HepG2 (cell line): ENCODE data around the gene CMA1. TPM values are rescaled to one million over a fixed set of nuclear protein-coding genes. Genes with fewer than 3 reads are reported as not detected.

Experiments used
- ATAC-seq: fragments of 200-7000 bp; cut with Tn5 transposase; 3 replicates; pipeline ENCODE4 v1.9.1; 2020; ENCODE audit warnings: mild to moderate bottlenecking, moderate library complexity
- BruUV-seq: library from RNA; stranded (reverse); fragments of 400-500 nt; replicated peaks from 2 replicates; lab custom pipeline; 2021; lab: Mats Ljungman, UMichigan
- CTCF ChIA-PET: fragments of 300-600 bp; formaldehyde crosslinking; extraction: SDS; loops from one replicate; lab custom pipeline; 2021; ENCODE audit warnings: low total read pairs, inconsistent platforms, low intra/inter-chr PET ratio; lab: Yijun Ruan, JAX
- POLR2A ChIA-PET: fragments of 350-600 bp; sonication (Branson Sonifier 250); formaldehyde crosslinking; loops from one replicate; lab custom pipeline; 2020; ENCODE audit warnings: antibody characterized with exemption, inconsistent platforms; lab: Yijun Ruan, JAX
- DNase-seq: peaks from one replicate; pipeline ENCODE4 v3.0.0-alpha.2; 2015; ENCODE audit warnings: low spot score
- FAIRE-seq: peaks from 3 replicates; lab custom pipeline; 2011; peaks lifted over from hg19 to GRCh38; lab: Jason Lieb, UNC
- H2AFZ ChIP-seq: one replicate; pipeline ENCODE4 v1.6.1; 2011; ENCODE audit warnings: low read length, inconsistent platforms
- H3K27ac ChIP-seq: fragments of 300-600 bp; 3 replicates; pipeline ENCODE4 v1.8.0; 2011; ENCODE audit warnings: mixed run types, mild to moderate bottlenecking, mixed read lengths, low read length, inconsistent platforms; ENCODE audit not compliant: insufficient read depth; ENCODE audit errors: extremely low read length
- H3K27me3 ChIP-seq, 2 experiments: fragments of 200-600 bp in 1 of 2; 2 replicates in 1 of 2; 3 replicates in 1 of 2; pipeline versions ENCODE4 v1.6.0 to v1.8.0; 2011; ENCODE audit warnings: low read length in 2 of 2, mild to moderate bottlenecking in 2 of 2, moderate library complexity in 2 of 2, inconsistent platforms in 1 of 2; ENCODE audit not compliant: insufficient read depth in 2 of 2, control insufficient read depth in 1 of 2
- H3K36me3 ChIP-seq, 2 experiments: fragments of 200-600 bp in 1 of 2; replicated peaks in 1 of 2; 2 replicates in 1 of 2; 3 replicates in 1 of 2; pipeline versions ENCODE4 v1.5.1 to v1.8.0; 2011; ENCODE audit warnings: low read length in 2 of 2, inconsistent platforms in 1 of 2; ENCODE audit not compliant: insufficient read depth in 2 of 2, control insufficient read depth in 1 of 2
- H3K4me1 ChIP-seq: 2 replicates; pipeline ENCODE4 v1.5.1; 2012; ENCODE audit warnings: low read length, inconsistent platforms; ENCODE audit not compliant: insufficient read depth
- H3K4me2 ChIP-seq: 2 replicates; pipeline ENCODE4 v1.6.0; 2011; ENCODE audit warnings: low read depth, low read length, inconsistent platforms
- H3K4me3 ChIP-seq, 3 experiments: fragments of 200-600 bp in 1 of 3; sonication (generic), shearing (Covaris generic) in 1 of 3; replicated peaks in 1 of 3; 2 replicates each; pipeline ENCODE4 v1.5.1; 2011 to 2016; ENCODE audit warnings: low read length in 3 of 3, inconsistent platforms in 2 of 3, low read depth in 2 of 3, mild to moderate bottlenecking in 2 of 3, control low read depth in 1 of 3, mixed read lengths in 1 of 3; ENCODE audit not compliant: insufficient read depth in 1 of 3
- H3K79me2 ChIP-seq: one replicate; pipeline ENCODE4 v1.6.1; 2011; ENCODE audit warnings: low read length, inconsistent platforms; ENCODE audit not compliant: insufficient read depth
- H3K9ac ChIP-seq: 2 replicates; pipeline ENCODE4 v1.6.0; 2011; ENCODE audit warnings: mild to moderate bottlenecking, low read depth, low read length, inconsistent platforms; ENCODE audit not compliant: insufficient read depth
- H3K9me3 ChIP-seq: 2 replicates; pipeline ENCODE4 v1.5.1; 2012; ENCODE audit warnings: mild to moderate bottlenecking, low read length
- H4K20me1 ChIP-seq: 2 replicates; pipeline ENCODE4 v1.6.0; 2011; ENCODE audit warnings: inconsistent platforms, mild to moderate bottlenecking, low read length, moderate library complexity; ENCODE audit not compliant: insufficient read depth
- AKNA ChIP-seq: sonication (generic); formaldehyde crosslinking; IDR thresholded peaks from 2 replicates; pipeline ENCODE4 v1.4.0; 2020; ENCODE audit warnings: missing genetic modification reagents, borderline replicate concordance
- CREM ChIP-seq, 2 experiments: sonication (generic) in 1 of 2; formaldehyde crosslinking in 1 of 2; IDR thresholded peaks; 2 replicates each; pipeline versions ENCODE4 v1.4.0 to v1.6.1; 2016 to 2020; ENCODE audit warnings: antibody characterized with exemption in 1 of 2, mild to moderate bottlenecking in 1 of 2, missing genetic modification reagents in 1 of 2
- FOXK2 ChIP-seq: fragments of 450-650 bp; IDR thresholded peaks from 2 replicates; pipeline ENCODE4 v1.6.1; 2016
- GPBP1L1 ChIP-seq: sonication (generic); formaldehyde crosslinking; IDR thresholded peaks from 2 replicates; pipeline ENCODE4 v1.5.0; 2020; ENCODE audit warnings: mild to moderate bottlenecking, missing genetic modification reagents
- NR1H2 ChIP-seq: sonication (generic); formaldehyde crosslinking; IDR thresholded peaks from 2 replicates; pipeline ENCODE4 v1.8.1; 2022; ENCODE audit warnings: low read depth, missing genetic modification reagents, borderline replicate concordance
- RBM22 ChIP-seq: fragments of 200-400 bp; formaldehyde crosslinking; optimal IDR thresholded peaks from 2 replicates; pipeline ENCODE3; 2017; ENCODE audit warnings: mild to moderate bottlenecking, low read length, moderate library complexity
- SOX6 ChIP-seq, 2 experiments: fragments of 450-650 bp in 1 of 2; sonication (generic) in 1 of 2; formaldehyde crosslinking in 1 of 2; IDR thresholded peaks; 2 replicates each; pipeline versions ENCODE4 v1.4.0 to v1.6.1; 2017 to 2020; ENCODE audit warnings: antibody characterized with exemption in 1 of 2, mild to moderate bottlenecking in 1 of 2, missing genetic modification reagents in 1 of 2
- ZNF576 ChIP-seq: sonication (generic); formaldehyde crosslinking; IDR thresholded peaks from 2 replicates; pipeline ENCODE4 v1.4.0; 2020; ENCODE audit warnings: mild to moderate bottlenecking, missing genetic modification reagents
- WGBS: methylation state at CpG from one replicate; pipeline ENCODE4 v1.1.6; 2017; ENCODE audit warnings: low lambda C conversion rate; 5-methylcytosine and 5-hydroxymethylcytosine counted together
- in situ Hi-C: cut with HindIII; loops from 2 replicates; pipeline ENCODE4 v1.10.0; 2017; ENCODE audit warnings: low pct_unique_long_range_greater_than_20kb; ENCODE audit not compliant: extremely low pct_ligation_motif_present
- intact Hi-C: fragments of 100-400 bp; cut with micrococcal nuclease; formaldehyde crosslinking; loops from one replicate; pipeline ENCODE4 v1.10.0; 2022; ENCODE audit not compliant: unreplicated experiment
- polyA plus RNA-seq, 8 experiments: library from polyadenylated mRNA; depleted of rRNA in 3 of 8; stranded (reverse) in 7 of 8; unstranded in 1 of 8; fragments of >200 nt; fragmentation: Illumina TruSeq in 4 of 8; extraction: Trizol in 4 of 8; gene quantifications; 2 replicates each; pipeline versions ENCODE4 v1.2.1 to v1.2.3, GENCODE V29; 2011 to 2016; ENCODE audit warnings: low read depth in 4 of 8, missing spikeins in 1 of 8, mixed read lengths in 1 of 8; ENCODE audit not compliant: insufficient read depth in 1 of 8
- total RNA-seq, 5 experiments: library from RNA; depleted of rRNA; stranded (reverse); fragments of >200 nt; fragmentation: Illumina TruSeq; extraction: Trizol; gene quantifications; 2 replicates each; pipeline ENCODE4 v1.2.3, GENCODE V29; 2016; ENCODE audit warnings: low read depth in 1 of 5

The CMA1 gene
- total and polyA plus RNA-seq, 2 of the 13 experiments (the other 11 are each of a cell fraction or from before 2014, with no cell fraction given): not detected

- in situ Hi-C loops (no loop called here), intact Hi-C loops (no loop called here)
- Histone ChIP-seq H4K20me1 (no peaks in the 10 kb centered on the region), H3K36me3 (peaks cover 5 to 9% of the 10 kb centered on the region in 2 experiments; a peak in 3 of 5 replicates), H3K4me3 (no peak overlapping the region), H3K9ac (no peak overlapping the region), H3K9me3 (peaks cover 6% of the 10 kb centered on the region), H3K79me2 (no peaks in the 10 kb centered on the region), H3K4me2 (no peak overlapping the region), H2AFZ (no peak overlapping the region), H3K27ac (no peak overlapping the region), H3K4me1 (no peaks in the 10 kb centered on the region), H3K27me3 (no peaks in the 10 kb centered on the region)
- no peak for FAIRE-seq
- no TSS peak for BruUV-seq
- CTCF ChIA-PET: no interaction called here
- ATAC-seq: peak; percentile 14; the same call in 1 of the 3 replicates
- no peak for TF ChIP-seq FOXK2
- TF ChIP-seq CREM (IDR thresholded peaks at IDR 0.05): no peak
- no peak for TF ChIP-seq CREM (CRISPR knock-in tag; IDR thresholded peaks at IDR 0.05)
- TF ChIP-seq AKNA: no peak
- TF ChIP-seq ZNF576: no peak
- TF ChIP-seq GPBP1L1 (CRISPR knock-in tag): no peak
- TF ChIP-seq SOX6 (IDR thresholded peaks at IDR 0.05): no peak
- TF ChIP-seq SOX6 (CRISPR knock-in tag; IDR thresholded peaks at IDR 0.05): no peak
- TF ChIP-seq RBM22: no peak
- no peak for TF ChIP-seq NR1H2 (CRISPR knock-in tag)
- DNase-seq: no peak
- POLR2A ChIA-PET: no interaction called here
- 89% methylated on average over 3 of the region's 3 CpGs for WGBS
Measured at GRCh38 chr14:24459331-24459730, 48.7 kb downstream of the CMA1 start.
